GM23338 (cell line): ENCODE measurements around the gene LMOD1. TPM values are rescaled to one million over a fixed set of nuclear protein-coding genes. Genes with fewer than 3 reads are reported as not detected.

Experiments
- ATAC-seq: fragments of 200-7000 bp; cut with Tn5 transposase; 3 replicates; pipeline ENCODE4 v1.9.1; 2020
- DNase-seq: peaks from one replicate; pipeline ENCODE4 v3.0.0-alpha.2; 2015; ENCODE audit warnings: low spot score
- H2AFZ ChIP-seq: fragments of 200-600 bp; sonication (generic); 2 replicates; pipeline ENCODE4 v1.8.0; 2016; ENCODE audit warnings: antibody characterized with exemption, mild to moderate bottlenecking, moderate library complexity
- H3F3A ChIP-seq: fragments of 200-600 bp; sonication (generic); replicated peaks from 2 replicates; pipeline ENCODE4 v1.8.0; 2017; ENCODE audit warnings: antibody characterized with exemption, mixed run types, low read depth
- H3K27ac ChIP-seq: fragments of 200-600 bp; sonication (generic); 2 replicates; pipeline ENCODE4 v1.6.1; 2016; ENCODE audit warnings: low read depth
- H3K27me3 ChIP-seq: fragments of 200-600 bp; sonication (generic); 2 replicates; pipeline ENCODE4 v1.8.0; 2016; ENCODE audit warnings: mild to moderate bottlenecking, mixed run types, moderate library complexity; ENCODE audit not compliant: insufficient read depth
- H3K36me3 ChIP-seq: fragments of 200-600 bp; sonication (generic); 2 replicates; pipeline ENCODE4 v1.8.0; 2016; ENCODE audit warnings: mild to moderate bottlenecking; ENCODE audit not compliant: insufficient read depth
- H3K4me1 ChIP-seq: fragments of 200-600 bp; sonication (generic); 2 replicates; pipeline ENCODE4 v1.8.0; 2016; ENCODE audit warnings: mild to moderate bottlenecking, moderate library complexity; ENCODE audit not compliant: insufficient read depth
- H3K4me2 ChIP-seq: fragments of 200-600 bp; sonication (generic); 2 replicates; pipeline ENCODE4 v1.7.1; 2017; ENCODE audit warnings: mixed run types
- H3K4me3 ChIP-seq: fragments of 200-600 bp; sonication (generic); 2 replicates; pipeline ENCODE4 v1.6.1; 2016; ENCODE audit warnings: mixed run types
- H3K79me2 ChIP-seq: fragments of 200-600 bp; sonication (generic); replicated peaks from 2 replicates; pipeline ENCODE4 v1.8.0; 2017; ENCODE audit warnings: mild to moderate bottlenecking; ENCODE audit not compliant: insufficient read depth
- H3K9me2 ChIP-seq: fragments of 200-600 bp; sonication (generic); 2 replicates; pipeline ENCODE4 v1.8.0; 2017; ENCODE audit not compliant: insufficient read depth
- H4K20me1 ChIP-seq: fragments of 200-600 bp; sonication (generic); replicated peaks from 2 replicates; pipeline ENCODE4 v1.8.0; 2017; ENCODE audit warnings: mild to moderate bottlenecking; ENCODE audit not compliant: insufficient read depth
- H3K27ac Mint-ChIP-seq: 2 replicates; pipeline ENCODE4 v1.8.0; 2020; ENCODE audit warnings: inconsistent platforms, mild to moderate bottlenecking, moderate library complexity, mixed read lengths
- H3K27me3 Mint-ChIP-seq: 3 replicates; pipeline ENCODE4 v1.8.0; 2022; ENCODE audit warnings: low read depth, mild to moderate bottlenecking, moderate library complexity, mixed read lengths, inconsistent platforms; ENCODE audit not compliant: insufficient read depth, poor library complexity
- H3K36me3 Mint-ChIP-seq: 3 replicates; pipeline ENCODE4 v1.8.0; 2021; ENCODE audit warnings: low read depth, mild to moderate bottlenecking, inconsistent platforms, moderate library complexity, mixed read lengths
- H3K4me1 Mint-ChIP-seq: 3 replicates; pipeline ENCODE4 v1.8.0; 2020; ENCODE audit warnings: mild to moderate bottlenecking, inconsistent platforms, mixed read lengths
- H3K4me3 Mint-ChIP-seq: 3 replicates; pipeline ENCODE4 v1.8.0; 2021; ENCODE audit warnings: moderate library complexity, mild to moderate bottlenecking, inconsistent platforms, mixed read lengths
- H3K9me3 Mint-ChIP-seq: 3 replicates; pipeline ENCODE4 v1.8.0; 2020; ENCODE audit warnings: moderate library complexity, mild to moderate bottlenecking, inconsistent platforms, mixed read lengths
- EZH2 ChIP-seq: fragments of 200-600 bp; sonication (generic); IDR thresholded peaks from one replicate; pipeline ENCODE4 v1.8.0; 2017; ENCODE audit warnings: antibody characterized with exemption, mild to moderate bottlenecking, low read depth; ENCODE audit not compliant: unreplicated experiment
- JUNB ChIP-seq: IDR thresholded peaks from one replicate; pipeline ENCODE4 v1.6.1; 2016; ENCODE audit warnings: antibody characterized with exemption; ENCODE audit not compliant: unreplicated experiment
- NANOG ChIP-seq: IDR thresholded peaks from 2 replicates; pipeline ENCODE4 v1.6.1; 2016; ENCODE audit warnings: antibody characterized with exemption, borderline replicate concordance
- polyA plus RNA-seq: library from polyadenylated mRNA; unstranded; fragments of >200 nt; fragmentation: Nextera tagmentation; extraction: Ambion mirVana; gene quantifications from 2 replicates; pipeline ENCODE4 v1.2.1, GENCODE V29; 2016
- total RNA-seq: library from RNA; depleted of rRNA; stranded (reverse); fragments of >200 nt; shearing (Covaris generic); gene quantifications from 2 replicates; pipeline ENCODE4 v1.2.3, GENCODE V29; 2014
- TF ChIP-seq, protein P1 (sequence below): fragments of 250-450 bp; sonication (Bioruptor Pico); IDR thresholded peaks from 2 replicates; pipeline ENCODE4 v1.5.0; 2020; ENCODE audit warnings: mild to moderate bottlenecking, moderate library complexity

LMOD1 gene
- total and polyA plus RNA-seq, 2 experiments from 2014 or later = 0.74 to 1.7 TPM

- TF ChIP-seq EZH2 = no peak
Observed at GRCh38 chr1:201851949-201852348, 94.4 kb downstream of the LMOD1 start (continued).

- Mint-ChIP-seq H3K27ac (no peak overlapping the region), H3K27me3 (no peaks in the 10 kb centered on the region), H3K36me3 (peaks cover 67% of the 10 kb centered on the region), H3K9me3 (no peaks in the 10 kb centered on the region), H3K4me1 (no peaks in the 10 kb centered on the region), H3K4me3 (no peak overlapping the region)
- Histone ChIP-seq H3K4me3 (no peak overlapping the region), H3F3A (no peaks in the 10 kb centered on the region), H2AFZ (no peak overlapping the region), H3K9me2 (no peaks in the 10 kb centered on the region), H3K36me3 (peaks cover 64% of the 10 kb centered on the region), H3K4me2 (no peak overlapping the region), H3K79me2 (peaks cover 29% of the 10 kb centered on the region), H3K27me3 (no peaks in the 10 kb centered on the region), H3K4me1 (no peaks in the 10 kb centered on the region), H3K27ac (0 out of 2 replicates have a peak overlapping the region, but pooled peaks have one; percentile 19), H4K20me1 (peaks cover 35% of the 10 kb centered on the region)
- TF ChIP-seq NANOG (no peak), JUNB (no peak)
- TF ChIP-seq, protein P1, sequence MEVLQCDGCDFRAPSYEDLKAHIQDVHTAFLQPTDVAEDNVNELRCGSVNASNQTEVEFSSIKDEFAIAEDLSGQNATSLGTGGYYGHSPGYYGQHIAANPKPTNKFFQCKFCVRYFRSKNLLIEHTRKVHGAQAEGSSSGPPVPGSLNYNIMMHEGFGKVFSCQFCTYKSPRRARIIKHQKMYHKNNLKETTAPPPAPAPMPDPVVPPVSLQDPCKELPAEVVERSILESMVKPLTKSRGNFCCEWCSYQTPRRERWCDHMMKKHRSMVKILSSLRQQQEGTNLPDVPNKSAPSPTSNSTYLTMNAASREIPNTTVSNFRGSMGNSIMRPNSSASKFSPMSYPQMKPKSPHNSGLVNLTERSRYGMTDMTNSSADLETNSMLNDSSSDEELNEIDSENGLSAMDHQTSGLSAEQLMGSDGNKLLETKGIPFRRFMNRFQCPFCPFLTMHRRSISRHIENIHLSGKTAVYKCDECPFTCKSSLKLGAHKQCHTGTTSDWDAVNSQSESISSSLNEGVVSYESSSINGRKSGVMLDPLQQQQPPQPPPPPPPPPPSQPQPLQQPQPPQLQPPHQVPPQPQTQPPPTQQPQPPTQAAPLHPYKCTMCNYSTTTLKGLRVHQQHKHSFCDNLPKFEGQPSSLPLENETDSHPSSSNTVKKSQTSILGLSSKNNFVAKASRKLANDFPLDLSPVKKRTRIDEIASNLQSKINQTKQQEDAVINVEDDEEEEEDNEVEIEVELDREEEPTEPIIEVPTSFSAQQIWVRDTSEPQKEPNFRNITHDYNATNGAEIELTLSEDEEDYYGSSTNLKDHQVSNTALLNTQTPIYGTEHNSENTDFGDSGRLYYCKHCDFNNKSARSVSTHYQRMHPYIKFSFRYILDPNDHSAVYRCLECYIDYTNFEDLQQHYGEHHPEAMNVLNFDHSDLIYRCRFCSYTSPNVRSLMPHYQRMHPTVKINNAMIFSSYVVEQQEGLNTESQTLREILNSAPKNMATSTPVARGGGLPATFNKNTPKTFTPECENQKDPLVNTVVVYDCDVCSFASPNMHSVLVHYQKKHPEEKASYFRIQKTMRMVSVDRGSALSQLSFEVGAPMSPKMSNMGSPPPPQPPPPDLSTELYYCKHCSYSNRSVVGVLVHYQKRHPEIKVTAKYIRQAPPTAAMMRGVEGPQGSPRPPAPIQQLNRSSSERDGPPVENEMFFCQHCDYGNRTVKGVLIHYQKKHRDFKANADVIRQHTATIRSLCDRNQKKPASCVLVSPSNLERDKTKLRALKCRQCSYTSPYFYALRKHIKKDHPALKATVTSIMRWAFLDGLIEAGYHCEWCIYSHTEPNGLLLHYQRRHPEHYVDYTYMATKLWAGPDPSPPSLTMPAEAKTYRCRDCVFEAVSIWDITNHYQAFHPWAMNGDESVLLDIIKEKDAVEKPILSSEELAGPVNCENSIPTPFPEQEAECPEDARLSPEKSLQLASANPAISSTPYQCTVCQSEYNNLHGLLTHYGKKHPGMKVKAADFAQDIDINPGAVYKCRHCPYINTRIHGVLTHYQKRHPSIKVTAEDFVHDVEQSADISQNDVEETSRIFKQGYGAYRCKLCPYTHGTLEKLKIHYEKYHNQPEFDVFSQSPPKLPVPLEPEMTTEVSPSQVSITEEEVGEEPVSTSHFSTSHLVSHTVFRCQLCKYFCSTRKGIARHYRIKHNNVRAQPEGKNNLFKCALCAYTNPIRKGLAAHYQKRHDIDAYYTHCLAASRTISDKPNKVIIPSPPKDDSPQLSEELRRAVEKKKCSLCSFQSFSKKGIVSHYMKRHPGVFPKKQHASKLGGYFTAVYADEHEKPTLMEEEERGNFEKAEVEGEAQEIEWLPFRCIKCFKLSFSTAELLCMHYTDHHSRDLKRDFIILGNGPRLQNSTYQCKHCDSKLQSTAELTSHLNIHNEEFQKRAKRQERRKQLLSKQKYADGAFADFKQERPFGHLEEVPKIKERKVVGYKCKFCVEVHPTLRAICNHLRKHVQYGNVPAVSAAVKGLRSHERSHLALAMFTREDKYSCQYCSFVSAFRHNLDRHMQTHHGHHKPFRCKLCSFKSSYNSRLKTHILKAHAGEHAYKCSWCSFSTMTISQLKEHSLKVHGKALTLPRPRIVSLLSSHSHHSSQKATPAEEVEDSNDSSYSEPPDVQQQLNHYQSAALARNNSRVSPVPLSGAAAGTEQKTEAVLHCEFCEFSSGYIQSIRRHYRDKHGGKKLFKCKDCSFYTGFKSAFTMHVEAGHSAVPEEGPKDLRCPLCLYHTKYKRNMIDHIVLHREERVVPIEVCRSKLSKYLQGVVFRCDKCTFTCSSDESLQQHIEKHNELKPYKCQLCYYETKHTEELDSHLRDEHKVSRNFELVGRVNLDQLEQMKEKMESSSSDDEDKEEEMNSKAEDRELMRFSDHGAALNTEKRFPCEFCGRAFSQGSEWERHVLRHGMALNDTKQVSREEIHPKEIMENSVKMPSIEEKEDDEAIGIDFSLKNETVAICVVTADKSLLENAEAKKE (CRISPR knock-in tag) = no peak
- no peak for ATAC-seq
- DNase-seq = no peak
Observed at GRCh38 chr1:201850053-201850397, 96.3 kb downstream of the LMOD1 start.
